GM10847 (cell line): ENCODE measurements around the gene SPATA3.

Source experiments
- POLR2A ChIP-seq: IDR thresholded peaks from 2 replicates; pipeline ENCODE4 v1.6.1; 2011; ENCODE audit not compliant: insufficient read length; ENCODE audit errors: extremely low read depth

SPATA3 gene

GRCh38 chr2:231032575-231033140 is 36.7 kb downstream of the SPATA3 start:
- TF ChIP-seq POLR2A = no peak

GRCh38 chr2:231033147-231034132 is 37.5 kb downstream of the SPATA3 start:
- no peak for TF ChIP-seq POLR2A

- no peak for TF ChIP-seq POLR2A
Measured at GRCh38 chr2:231034291-231034882, 38.5 kb downstream of the SPATA3 start.

- no peak for TF ChIP-seq POLR2A
Measured at GRCh38 chr2:231036131-231036530, 40.2 kb downstream of the SPATA3 start.

GRCh38 chr2:231036578-231037106 is 40.7 kb downstream of the SPATA3 start:
- no peak for TF ChIP-seq POLR2A

GRCh38 chr2:231037202-231037730 is 41.3 kb downstream of the SPATA3 start, which contains the start of gene C2orf72:
Gene C2orf72, plus strand, starts transcription at chr2:231037523. Its CDS starts 43 bp downstream, at chr2:231037566.
- TF ChIP-seq POLR2A = no peak

- TF ChIP-seq POLR2A = no peak
Measured at GRCh38 chr2:231037731-231038482, 42.0 kb downstream of the SPATA3 start.

- TF ChIP-seq POLR2A = no peak
Measured at GRCh38 chr2:231038483-231039293, 42.8 kb downstream of the SPATA3 start.

GRCh38 chr2:231039294-231039664 is 43.4 kb downstream of the SPATA3 start:
- no peak for TF ChIP-seq POLR2A

GRCh38 chr2:231039821-231040364 is 44.0 kb downstream of the SPATA3 start:
- TF ChIP-seq POLR2A = no peak

GRCh38 chr2:231041061-231041689 is 45.3 kb downstream of the SPATA3 start:
- no peak for TF ChIP-seq POLR2A

GRCh38 chr2:231043796-231044195 is 47.9 kb downstream of the SPATA3 start:
- TF ChIP-seq POLR2A = no peak

GRCh38 chr2:231046916-231047273 is 51.0 kb downstream of the SPATA3 start:
- no peak for TF ChIP-seq POLR2A
